ENCODE measurements around the gene CLCNKA. TPM values are rescaled to one million over a fixed set of nuclear protein-coding genes. Genes with fewer than 3 reads are reported as not detected.
A peak's percentile ranks its signal among the peaks of the same experiment; 100 is the strongest.

CLCNKA gene
- total RNA-seq, 1 donor from 2014 or later = 0.19 TPM

DNA sequence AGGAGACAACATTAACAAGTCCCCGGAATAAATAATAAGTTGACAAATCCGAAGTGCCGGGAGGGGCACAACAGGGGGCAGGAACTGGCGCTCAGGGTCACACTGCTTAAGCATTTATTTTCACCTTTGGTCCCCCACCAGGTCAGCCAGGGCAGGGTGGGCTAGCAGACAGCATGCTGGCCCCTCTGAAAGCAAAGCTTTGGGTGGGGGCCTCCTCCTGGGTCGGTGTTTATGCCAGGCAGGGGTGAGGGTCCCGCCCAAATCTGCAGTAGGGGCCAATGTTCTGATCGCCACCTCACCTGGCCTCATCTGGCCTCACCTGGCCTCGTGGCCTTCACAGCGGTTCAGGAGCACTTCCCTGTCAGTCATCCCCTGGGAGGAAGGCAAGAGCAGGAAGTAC is 59.8 kb downstream of the CLCNKA start:
- ATAC-seq = no peak

DNA sequence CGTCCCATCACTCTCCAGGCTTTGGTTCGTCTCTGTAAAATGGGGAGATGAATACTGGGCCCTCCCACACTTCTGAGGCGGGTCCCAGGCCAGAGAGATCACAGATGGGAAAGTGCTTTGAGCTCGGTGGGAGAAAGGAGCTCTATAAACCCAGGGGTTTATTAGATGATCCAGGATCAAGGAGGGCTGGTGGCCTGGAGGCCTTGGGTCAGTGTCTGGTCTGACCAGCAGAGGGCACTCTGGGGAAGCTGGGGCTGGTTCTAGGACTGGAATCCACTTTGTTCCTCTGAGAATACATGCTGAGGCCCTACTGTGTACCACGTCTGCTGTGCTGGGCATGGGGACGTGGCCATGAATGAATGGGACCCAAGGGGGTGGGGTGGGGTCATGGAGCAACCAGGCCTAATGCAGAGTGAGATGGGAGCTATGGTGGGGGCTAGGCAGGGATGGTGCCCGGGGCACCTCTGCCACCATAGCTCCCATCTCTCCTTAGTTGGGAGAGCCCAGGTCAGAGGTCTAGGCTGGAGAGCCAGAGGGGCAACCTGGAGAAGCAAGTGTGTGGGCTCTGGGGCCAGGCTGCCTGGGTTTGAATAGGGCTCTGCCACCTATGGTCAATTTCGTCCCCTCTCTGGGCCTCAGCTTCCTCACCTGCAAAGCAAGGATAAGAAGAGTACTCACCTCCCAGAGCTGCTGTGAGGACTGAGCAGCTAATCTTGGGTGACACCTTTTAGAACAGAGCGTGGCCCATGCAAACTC is 60.6 kb downstream of the CLCNKA start:
- intact Hi-C loops (cut with DNase I) = loop anchor here (2.0 kb wide), 1 partner anchor 72 kb away; no protein-coding TSS in a partner anchor
- DNase-seq (ENCODE audit: missing footprints) (peak; percentile 82), ATAC-seq (peak; percentile 40)

More for the DNA sequence above, 59.8 kb downstream of the CLCNKA start:
- intact Hi-C loops (cut with DNase I) = loop anchor here (2.0 kb wide), 1 partner anchor 73 kb away; no protein-coding TSS in a partner anchor
- no peak for DNase-seq (ENCODE audit: missing footprints)

DNA sequence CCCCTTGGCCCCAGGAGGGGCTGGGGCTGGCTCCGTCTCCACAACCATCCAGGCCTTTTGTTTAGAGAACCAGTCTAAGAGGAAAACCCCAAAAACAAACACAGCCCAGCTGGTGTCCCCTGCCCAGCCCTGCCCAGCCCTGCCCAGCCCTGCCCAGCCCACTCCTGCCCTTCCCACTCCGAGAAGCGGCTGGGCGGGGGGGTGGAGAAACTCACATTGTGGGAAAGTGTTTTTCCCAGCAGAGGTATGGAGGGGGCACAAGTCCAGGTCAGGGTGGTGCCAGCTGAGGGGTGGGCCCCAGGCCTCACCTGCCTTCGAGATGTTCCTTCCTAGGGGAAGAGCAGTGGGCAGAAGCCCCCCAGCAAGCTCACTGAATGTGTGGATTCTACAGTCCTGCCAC is 61.6 kb downstream of the CLCNKA start:
- ATAC-seq (no peak), DNase-seq (ENCODE audit: missing footprints) (no peak)
- intact Hi-C loops (cut with DNase I) = loop anchor here (2.0 kb wide), 1 partner anchor 71 kb away; no protein-coding TSS in a partner anchor

Other genes with a start within 250 kb of the CLCNKA start
- gene UQCRHL, start 214.4 kb upstream of the CLCNKA start, total RNA-seq = 6.2 TPM
- gene SPEN, start 174.3 kb upstream of the CLCNKA start, total RNA-seq = 21.4 TPM
- gene ZBTB17, start 45.9 kb upstream of the CLCNKA start, total RNA-seq = 23.4 TPM
- gene SRARP, start 17.8 kb upstream of the CLCNKA start, total RNA-seq = 0.41 TPM
- 4,074 TPM for gene HSPB7, start 4.0 kb upstream of the CLCNKA start, total RNA-seq
- gene CLCNKB, start 21.7 kb downstream of the CLCNKA start, total RNA-seq = 2.2 TPM
- 5.9 TPM for gene FAM131C, start 51.6 kb downstream of the CLCNKA start, total RNA-seq
- 7.3 TPM for gene EPHA2, start 134.0 kb downstream of the CLCNKA start, total RNA-seq
- gene ARHGEF19, start 190.6 kb downstream of the CLCNKA start, total RNA-seq = 2.8 TPM
- gene CPLANE2, start 215.1 kb downstream of the CLCNKA start, total RNA-seq = 11.8 TPM